Hematopoietic multipotent progenitor cell treated with erythropoietin and hydrocortisone succinate and interleukin-3 and kit ligand, for 8 days (in vitro differentiated cells): ENCODE data around the gene ZFYVE1.
"Not testable (repeated sequence)": the region's sequence is repeated elsewhere in the genome, so short reads cannot be mapped to it uniquely, and the experiment has no call there.

Experiments
- DNase-seq: peaks from one replicate; pipeline ENCODE4 v3.0.0-alpha.2; 2015

The ZFYVE1 gene, protein sequence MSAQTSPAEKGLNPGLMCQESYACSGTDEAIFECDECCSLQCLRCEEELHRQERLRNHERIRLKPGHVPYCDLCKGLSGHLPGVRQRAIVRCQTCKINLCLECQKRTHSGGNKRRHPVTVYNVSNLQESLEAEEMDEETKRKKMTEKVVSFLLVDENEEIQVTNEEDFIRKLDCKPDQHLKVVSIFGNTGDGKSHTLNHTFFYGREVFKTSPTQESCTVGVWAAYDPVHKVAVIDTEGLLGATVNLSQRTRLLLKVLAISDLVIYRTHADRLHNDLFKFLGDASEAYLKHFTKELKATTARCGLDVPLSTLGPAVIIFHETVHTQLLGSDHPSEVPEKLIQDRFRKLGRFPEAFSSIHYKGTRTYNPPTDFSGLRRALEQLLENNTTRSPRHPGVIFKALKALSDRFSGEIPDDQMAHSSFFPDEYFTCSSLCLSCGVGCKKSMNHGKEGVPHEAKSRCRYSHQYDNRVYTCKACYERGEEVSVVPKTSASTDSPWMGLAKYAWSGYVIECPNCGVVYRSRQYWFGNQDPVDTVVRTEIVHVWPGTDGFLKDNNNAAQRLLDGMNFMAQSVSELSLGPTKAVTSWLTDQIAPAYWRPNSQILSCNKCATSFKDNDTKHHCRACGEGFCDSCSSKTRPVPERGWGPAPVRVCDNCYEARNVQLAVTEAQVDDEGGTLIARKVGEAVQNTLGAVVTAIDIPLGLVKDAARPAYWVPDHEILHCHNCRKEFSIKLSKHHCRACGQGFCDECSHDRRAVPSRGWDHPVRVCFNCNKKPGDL

DNA sequence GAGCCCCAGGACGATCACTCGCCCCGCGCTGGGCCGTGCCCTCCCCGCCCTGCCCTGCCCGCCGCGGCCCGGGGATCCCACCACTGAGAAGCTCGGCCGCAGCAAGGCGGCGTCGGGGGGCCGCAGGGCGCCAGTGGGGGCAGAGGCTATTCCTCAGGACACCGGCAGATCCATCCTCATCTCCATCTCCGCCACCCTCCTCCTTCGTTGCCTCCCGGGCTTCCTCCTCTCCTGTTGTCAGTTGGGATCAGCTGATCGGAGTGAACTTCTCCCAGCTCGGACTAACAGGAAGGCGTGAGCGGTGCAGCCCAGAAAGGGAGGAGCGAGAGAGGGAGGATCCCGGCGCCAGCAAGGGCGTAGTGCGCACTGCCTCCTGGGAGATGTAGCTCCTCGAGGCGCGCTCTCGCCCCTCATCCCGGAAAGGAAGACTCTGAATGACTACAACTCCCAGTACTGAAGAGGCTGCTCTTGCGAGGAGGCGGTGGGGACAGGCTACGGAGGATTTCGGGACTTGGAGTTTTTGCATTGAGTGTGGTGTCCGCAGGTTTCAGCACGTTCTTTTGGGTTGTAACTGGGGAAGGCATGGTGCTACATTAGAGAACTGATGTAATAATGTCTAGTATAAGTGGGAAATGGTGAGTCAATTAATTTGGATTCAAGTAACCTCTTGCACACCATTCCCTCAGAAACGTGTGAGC, at the start of gene ZFYVE1:
TSS of gene ZFYVE1 (minus strand) at position 262 of the 698 bp plus-strand sequence. CDS start 2,598 bp downstream, outside the sequence.
- DNase-seq, result peak; percentile 99

DNA sequence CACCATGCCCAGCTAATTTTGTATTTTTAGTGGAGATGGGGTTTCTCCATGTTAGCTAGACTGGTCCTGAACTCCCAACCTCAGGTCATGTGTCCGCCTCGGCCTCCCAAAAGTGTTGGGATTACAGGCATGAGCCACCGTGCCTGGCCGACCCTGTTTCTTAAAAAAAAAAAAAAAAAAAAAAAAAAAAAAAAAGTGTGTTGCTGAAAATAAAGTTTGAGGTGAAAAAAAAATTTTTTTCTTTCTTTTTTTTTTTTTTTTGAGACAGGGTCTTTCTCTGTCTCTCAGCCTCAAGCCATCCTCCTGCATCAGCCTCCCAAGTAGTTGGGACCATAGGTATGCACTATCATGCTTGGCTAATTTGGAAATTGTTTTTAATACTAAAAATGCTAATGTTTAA, 42.7 kb upstream of the ZFYVE1 start:
- no peak for DNase-seq

DNA sequence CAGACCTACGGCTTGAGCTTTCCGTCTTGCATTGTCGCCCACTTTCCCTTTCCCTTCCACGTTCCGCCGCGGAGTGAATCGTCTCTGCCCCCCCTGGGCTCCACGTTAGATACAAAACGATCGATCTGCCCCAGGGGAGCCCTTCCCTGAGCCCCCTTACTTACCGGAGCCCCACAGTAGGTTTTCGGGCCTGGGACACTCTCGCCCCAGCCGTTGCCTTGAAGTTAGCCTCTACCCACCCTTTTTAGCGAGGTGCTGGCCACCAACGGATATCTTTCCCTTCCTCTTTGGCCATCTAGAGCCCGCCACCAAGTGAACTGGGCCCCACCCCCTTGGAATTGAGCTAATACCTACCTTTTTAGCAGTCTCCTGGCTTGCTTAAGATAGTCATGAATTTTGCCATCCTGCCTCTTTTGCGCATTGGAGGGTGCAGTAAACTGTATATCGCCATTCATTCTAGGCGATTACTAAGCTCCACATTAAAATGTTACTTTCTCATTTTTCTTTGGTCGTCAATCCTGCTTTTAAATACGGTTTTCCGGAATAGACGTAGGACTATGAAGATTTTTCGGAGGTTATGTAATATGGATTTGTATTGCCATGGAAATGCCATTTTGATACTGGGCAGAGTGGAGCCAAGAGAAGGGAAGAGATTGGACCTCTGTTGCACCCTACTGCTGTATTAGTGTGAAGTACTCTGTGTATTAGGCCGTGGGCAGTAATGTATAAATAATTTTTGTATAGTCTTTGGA, 32.2 kb upstream of the ZFYVE1 start:
- peak; percentile 62 for DNase-seq

DNA sequence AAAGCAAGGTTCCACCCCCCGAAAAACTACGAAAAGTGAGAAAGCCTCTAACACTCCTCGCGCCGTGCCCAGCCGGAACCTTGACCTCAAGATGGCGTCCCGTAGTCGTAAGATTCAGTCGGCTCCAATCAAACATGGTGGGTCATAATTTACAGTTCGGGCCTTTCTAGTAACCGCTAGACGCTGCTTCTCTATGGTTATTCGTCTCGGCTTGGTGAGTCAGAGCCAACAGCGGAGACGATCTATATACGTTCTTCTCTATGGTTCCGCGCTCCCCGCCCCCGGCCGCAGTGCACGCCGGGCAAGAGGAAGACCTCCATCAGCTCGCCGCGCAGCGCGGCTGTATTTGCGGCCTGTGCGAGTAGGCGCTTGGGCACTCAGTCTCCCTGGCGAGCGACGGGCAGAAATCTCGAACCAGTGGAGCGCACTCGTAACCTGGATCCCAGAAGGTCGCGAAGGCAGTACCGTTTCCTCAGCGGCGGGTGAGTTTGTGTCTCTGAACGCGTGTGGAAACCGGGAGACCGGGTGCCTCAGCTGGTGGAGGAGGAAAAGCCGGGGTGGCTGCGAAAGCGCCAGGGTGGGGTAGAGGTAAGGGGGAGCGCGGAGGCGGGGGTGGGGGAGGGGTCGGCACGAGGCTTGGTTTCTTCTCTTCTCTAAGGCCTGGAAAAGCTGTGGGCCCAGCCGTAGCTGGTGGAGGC, 31.5 kb upstream of the ZFYVE1 start, which contains the start of gene RBM25:
TSS of gene RBM25 (plus strand) at position 311 of the 698 bp plus-strand sequence. CDS start 13,108 bp downstream, outside the sequence.
- peak; percentile 99 for DNase-seq

DNA sequence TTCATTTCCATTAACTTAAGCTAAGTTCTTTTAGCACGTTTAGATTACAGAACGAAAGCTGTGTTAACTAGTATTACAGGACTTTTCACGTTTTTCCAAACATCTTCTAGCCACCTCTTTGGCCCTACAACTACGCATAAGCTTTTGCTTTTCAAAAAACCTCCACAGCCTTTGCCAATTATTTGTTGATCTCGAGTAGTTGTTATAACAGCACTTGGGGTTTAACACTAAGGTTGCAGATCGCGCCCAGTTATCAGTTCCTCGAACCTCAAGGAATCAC, 31.0 kb upstream of the ZFYVE1 start:
- no peak for DNase-seq

DNA sequence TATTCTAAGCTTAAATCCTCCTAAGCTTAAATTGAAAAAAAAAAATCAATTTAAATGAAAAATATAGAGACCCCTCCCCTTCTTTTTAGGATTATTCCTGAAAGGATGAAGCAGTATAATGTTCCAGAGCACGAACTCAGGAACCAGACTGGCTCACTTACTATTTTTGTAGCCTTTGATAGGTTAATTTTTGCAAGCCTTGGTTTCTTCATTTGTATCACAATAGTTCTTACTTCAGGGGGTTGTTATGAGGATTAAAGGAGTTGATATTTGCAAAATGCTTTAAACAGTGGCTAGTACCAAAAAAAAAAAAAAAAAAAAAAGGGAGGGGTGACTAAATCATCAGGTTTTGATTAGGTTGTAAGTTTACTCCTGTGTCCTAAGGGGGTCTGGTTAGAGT, 28.3 kb upstream of the ZFYVE1 start:
- DNase-seq, result no peak

DNA sequence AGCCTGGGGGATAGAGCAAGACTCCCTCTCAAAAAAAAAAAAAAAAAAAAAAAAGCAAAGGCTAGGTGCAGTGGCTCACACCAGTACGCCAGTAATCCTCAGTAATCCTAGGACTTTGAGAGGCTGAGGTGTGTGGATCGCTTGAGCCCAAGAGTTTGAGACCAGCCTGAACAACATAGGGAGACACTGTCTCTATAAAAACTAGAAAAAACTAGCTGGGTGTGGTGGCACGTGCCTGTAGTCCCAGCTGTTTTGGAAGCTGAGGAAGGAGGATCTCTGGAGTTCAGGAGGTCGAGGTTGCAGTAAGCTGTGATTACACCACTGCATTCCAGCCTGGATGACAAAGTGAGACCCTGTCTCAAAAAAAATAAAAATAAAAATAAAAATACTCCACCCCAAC, 22.5 kb upstream of the ZFYVE1 start:
- no peak for DNase-seq

DNA sequence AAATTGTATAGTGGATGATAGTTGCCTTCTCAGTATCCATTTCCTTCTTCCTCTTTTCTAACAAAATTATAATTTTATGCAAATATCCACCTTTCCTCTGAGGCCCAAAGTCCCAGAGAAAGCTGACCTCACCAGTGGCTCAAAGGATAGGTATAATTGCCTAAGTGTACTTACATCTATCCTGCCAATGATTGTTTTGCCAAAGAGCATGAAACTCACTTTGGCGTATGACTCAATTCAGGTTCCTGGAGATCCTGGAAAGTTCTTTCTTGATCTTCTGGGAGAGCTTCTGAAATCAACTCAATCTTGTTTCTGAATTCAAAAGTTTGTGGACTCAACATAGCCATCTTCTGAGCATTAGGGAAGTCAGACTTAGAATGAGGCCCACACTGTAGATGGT, 20.9 kb upstream of the ZFYVE1 start:
- no peak for DNase-seq

DNA sequence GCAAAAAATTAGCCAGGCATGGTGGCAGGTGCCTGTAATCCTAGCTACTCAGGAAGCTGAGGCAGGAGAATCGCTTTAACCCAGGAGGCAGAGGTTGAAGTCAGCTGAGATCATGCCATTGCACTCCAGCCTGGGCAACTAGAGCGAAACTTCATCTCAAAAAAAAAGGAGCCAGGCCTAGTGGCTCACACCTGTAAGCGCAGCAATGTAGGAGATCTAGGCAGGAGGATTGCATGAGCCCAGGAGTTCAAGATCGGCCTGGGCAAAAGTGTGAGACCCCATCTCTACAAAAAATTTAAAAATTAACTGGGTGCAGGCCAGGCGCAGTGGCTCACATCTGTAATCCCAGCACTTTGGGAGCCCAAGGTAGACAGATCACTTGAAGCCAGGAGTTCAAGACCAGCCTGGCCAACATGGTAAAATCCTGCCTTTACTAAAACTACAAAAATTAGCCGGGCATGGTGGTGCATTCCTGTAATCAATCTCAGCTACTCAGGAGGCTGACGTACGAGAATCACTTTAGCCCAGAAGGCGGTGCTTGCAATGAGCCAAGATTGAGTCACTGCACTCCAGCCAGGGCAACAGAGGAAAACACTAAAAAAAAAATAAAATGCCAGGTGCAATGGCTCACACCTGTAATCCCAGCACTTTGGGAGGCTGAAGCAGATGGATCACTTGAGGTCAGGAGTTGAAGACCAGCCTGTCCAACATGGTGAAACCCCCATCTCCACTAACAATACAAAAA, 10.0 kb upstream of the ZFYVE1 start:
- DNase-seq, result not testable (repeated sequence)

DNA sequence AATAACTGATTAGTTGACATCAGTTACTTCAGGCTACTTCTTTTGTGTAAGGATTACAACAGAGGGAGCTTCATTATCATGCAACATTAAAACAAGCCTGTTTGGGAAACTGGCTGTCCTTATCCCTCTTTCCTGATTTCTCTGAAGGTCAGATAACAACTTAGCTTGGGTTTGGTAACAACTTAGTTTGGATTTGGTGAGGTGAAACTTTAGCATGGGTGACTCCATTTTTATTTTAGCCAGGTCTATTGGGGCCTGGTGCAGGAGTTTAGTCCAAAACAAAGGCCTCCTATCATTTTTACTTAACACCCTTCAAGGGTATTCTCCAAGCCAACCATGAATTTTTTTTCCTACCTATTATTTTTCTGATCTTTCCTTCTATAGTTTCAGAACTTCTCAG, 1.1 kb upstream of the ZFYVE1 start:
- DNase-seq, result no peak

DNA sequence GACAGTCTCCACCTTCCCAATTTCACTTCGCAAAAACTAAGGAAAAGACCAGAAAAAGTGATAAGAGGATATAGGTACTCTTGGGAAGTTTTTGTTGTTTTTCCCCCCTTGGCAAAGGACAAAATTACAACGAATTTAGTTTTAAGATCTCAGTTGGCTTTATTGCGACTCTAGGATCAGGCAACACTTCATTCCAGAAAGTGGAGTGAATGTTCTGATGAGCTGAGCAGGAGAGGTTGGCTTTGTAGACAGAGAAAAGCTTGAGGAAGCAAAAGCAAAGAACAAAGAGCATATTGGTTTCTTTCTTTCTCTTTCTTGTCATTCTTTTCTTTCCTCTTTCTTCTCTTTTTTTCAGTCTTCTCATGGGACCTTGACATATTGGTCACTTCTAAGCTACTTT, 640 bp upstream of the ZFYVE1 start:
- no peak for DNase-seq

DNA sequence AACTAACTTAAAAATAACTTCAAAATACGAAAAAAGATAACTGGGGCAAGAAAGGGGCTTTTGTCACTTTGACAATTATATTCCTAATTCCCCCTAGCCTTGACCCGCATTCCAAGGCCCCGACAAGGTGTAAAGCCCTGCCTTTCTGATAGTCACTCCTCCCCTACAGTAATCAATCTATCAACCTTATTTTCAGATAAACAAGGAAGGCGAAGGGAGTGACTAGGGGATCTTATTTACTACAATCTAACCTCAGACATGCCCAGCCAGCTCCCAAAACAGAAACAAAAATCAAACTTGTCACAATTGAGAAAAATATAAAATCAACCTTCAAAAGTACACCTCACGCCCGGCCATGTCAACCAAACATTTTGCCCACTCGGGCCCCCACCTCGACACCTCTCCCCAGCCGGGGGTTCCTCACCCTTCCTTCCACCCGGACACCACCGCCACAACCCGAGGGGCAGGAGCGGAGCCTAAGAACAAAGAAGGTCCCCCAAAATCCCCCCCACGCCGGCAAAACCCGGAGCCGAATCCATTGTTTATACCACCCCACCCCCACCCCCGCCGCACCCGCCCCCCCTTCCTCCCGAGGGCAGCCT, 562 bp downstream of the ZFYVE1 start:
- no peak for DNase-seq

DNA sequence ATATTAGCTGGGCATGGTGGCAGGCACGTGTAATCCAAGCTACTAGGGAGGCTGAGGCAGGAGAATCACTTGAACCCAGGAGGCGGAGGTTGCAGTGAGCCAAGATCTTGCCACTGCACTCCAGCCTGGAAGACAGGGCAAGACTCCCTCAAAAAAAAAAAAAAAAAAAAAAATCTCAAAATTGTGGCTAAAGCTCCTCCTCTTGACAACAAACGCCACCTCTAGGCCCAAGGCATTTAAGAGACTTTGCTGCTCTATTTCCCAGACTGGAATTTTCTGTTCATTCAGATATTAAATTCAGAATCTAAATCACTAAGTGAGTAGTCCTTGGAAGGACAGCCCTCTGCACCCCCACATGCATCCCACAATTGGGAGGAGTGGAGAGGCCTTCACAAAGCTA, 1.4 kb downstream of the ZFYVE1 start:
- DNase-seq, result no peak

DNA sequence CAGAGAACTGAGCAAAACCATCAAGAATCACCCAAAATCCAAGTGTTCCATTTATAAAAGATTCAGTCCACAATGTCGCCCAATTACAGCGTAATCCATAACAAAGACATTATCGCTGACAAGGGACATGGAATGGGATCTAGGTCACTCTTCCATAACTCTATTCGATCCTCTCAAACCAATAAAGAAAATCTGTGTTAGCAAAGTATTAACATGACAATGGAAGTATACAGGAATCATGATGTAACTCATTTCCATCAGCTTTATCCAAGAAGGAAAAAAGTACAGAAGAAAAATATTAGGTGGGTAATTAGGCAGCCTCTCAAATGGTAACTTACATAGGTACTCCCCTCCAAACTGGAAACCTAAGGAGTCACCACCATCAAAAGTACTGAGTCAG, 4.9 kb downstream of the ZFYVE1 start:
- no peak for DNase-seq

DNA sequence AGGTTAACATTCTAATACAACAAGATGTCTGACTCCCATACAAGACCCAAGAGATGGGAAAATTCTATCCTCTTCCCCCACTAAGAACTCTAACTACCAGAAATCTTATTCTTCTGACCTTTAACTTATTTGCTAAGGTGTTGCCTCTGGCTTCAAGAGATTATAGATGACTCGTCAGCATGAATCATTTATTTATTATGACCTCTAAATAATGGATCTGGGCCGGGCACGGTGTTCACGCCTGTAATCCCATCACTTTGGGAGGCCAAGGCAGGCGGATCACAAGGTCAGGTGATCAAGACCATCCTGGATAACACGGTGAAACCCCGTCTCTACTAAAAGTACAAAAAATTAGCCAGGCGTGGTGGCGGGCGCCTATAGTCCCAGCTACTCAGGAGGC, 10.9 kb downstream of the ZFYVE1 start:
- not testable (repeated sequence) for DNase-seq

DNA sequence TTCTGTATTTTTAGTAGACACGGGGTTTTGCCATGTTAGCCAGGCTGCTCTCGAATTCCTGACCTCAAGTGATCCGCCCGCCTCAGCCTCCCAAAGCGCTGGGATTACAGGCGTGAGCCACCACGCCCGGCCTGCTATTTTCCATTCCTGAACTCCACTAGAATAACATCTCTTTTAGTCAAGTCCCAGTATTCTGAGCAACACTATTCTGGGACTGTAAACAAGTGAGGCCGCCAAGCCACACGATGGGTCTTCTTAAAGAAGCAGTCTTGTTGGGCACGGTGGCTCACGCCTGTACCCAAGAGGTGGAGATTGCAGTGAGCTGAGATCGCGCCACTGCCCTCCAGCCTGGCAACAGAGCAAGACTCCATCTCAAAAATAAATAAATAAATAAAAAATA, 11.4 kb downstream of the ZFYVE1 start:
- DNase-seq, result not testable (repeated sequence)

DNA sequence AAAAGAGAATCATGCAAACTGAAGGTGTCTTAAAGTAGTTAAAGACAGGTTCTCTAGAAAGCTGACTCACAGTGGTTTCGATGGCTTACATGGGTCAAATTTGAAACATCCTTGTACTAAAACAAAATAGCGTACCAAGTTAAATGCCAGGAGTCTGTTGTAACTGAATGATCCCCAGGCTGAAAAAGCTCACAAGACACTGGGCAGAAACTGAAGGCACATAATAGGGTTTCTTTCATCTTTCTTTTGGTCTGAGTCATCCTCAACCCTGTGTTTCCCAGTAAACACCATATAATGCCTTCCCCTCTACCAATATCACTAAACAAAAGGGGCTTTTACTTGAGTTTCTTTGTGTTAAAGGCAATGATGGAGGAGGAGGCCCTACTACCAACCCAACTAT, 12.8 kb downstream of the ZFYVE1 start:
- DNase-seq, result no peak

DNA sequence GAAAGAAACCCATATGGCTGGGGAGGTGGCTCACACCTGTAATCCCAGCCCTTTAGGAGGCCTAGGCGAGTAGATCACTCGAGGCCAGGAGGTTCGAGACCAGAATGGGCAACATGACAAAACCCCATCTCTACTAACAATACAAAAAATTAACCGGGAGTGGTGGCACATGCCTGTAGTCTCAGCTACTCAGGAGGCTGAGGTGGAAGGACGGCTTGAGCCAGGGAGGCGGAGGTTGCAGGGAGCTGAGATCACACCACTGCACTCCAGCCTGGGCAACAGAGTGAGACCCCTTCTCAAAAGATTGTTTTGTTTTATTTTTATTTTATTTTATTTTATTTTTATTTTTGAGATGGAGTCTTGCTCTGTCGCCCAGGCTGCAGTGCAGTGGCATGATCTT, 15.7 kb downstream of the ZFYVE1 start:
- DNase-seq, result not testable (repeated sequence)

DNA sequence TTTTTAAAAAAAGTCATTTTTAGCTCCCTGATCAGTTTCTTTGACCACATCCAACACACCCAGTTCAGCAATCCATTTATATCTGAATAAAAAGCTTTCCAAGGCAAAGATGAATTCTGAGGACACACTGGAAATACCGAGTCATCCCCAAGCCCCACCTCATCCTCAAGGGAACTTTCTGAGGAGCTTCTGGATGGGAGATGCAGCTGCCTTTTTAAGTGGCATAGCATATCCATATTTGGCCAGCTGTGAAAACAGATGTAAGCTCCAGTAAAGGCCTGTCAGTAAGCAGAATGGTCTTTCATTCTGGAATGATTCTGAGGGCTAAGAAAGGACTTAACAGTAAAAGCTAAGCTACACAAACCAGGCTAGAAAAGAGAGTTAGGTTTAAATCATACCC, 18.4 kb downstream of the ZFYVE1 start:
- no peak for DNase-seq

DNA sequence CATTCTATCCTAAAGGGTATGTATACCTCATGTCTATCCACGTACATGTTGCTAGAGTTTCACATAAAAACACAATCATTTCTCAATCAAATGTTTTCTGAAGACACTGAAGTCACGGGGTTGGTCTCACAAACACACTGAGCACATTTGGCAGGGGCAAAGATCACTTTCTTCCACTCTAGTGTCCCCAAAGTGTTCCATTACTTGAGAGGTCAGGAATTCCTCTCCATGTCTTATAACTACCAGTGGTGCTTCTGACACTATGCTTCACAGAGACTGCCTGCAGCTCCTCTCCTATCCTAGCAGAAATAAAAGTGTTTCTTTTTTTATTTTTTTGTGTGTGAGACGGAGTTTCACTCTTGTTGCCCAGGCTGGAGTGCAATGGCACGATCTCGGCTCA, 19.1 kb downstream of the ZFYVE1 start:
- no peak for DNase-seq

DNA sequence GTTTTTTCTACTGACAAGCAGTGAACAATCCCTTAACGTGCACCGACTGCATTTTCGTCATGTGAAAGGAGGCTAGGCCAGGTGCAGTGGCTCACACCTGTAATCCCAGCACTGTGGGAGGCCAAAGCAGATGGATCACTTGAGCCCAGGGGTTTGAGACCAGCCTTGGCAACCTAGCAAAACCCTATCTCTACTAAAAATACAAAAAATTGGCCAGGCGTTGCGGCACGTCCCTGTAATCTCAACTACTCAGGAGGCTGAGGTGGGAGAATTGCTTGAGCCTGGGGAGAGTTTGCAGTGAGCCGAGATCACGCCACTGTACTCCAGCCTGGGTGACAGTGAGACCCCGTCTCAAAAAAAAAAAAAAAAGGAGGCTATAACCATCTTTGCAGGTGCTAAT, 22.3 kb downstream of the ZFYVE1 start:
- peak; percentile 70 for DNase-seq
